ENCODE data around the gene STMN3. TPM values are rescaled to one million over a fixed set of nuclear protein-coding genes. Genes with fewer than 3 reads are reported as not detected.

The STMN3 gene
- total RNA-seq (1 to 10 TPM in 1 of 2 donors, under 1 TPM in 1; 0.67 to 2.9 TPM), polyA plus RNA-seq (1 to 10 TPM in 1 of 2 donors, under 1 TPM in 1; 0.42 to 1.2 TPM)

DNA sequence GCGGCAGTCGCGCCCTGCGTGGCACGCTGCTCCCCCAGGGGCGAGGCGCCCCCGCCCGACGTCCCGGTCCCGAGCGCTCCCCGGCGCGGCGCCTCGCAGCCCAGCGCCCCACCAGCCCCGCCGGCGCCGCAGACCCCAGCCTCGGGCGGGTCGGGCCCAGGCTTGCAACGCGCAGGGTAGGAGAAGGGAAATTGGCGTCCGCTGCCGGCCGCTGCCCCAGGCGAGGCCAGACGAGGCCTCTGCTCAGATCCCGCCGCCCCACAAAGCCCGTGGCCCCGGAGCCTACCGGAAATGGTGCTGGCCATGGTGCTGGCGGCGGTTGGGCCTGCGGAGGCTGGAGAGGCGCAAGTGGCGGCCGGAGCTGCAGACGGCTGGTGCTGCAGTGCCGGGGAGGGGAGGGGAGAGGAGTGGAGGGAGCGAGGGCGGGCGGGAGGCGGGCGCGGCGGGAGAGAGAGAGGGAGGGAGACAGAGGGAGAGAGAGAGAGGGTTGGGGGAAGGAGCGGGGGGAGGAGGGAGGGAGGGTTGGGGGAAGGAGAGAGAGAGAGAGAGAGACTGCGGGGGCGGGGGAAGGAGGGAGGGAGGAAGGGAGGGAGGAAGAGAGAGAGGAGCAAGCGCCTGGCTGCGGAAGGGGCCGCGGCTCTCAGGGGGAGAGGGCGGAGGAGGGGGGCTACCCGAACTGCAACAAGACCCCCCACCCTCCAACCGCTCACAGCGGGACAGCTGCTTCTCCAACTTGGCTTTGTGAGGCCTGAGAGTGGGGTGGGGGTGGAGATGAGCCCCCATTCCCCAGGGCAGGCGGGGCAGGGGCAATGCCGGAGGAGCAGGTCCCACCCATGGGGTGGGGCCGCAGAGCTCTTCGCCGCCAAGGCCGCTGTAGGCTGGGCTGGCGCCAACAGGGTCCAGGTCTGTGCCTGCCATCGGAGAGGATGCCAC is at the start of gene STMN3:
Gene STMN3 (minus strand): TSS at position 384 of the 933 bp plus-strand sequence. CDS start 79 bp downstream, at position 305.
- Histone ChIP-seq H3K9me3 (ENCODE audit: control insufficient read depth in 4 of 4, low read length in 3 of 4) (no peaks in the 10 kb centered on the region), H3K36me3 (ENCODE audit: control insufficient read depth in 4 of 4, insufficient read depth in 3 of 4, low read depth in 1 of 4, low read length in 3 of 4) (no peaks in the 10 kb centered on the region), H3K27me3 (ENCODE audit: control insufficient read depth in 4 of 4, insufficient read depth in 4 of 4, low read length in 3 of 4) (peaks cover 0 to 4% (median 0%) of the 10 kb centered on the region in 4 donors), H3K27ac (ENCODE audit: low read depth in 1 of 2, low read length in 2 of 2) (no peak within 1 kb of the TSS), H3K4me1 (ENCODE audit: control insufficient read depth in 4 of 4, insufficient read depth in 4 of 4, low read length in 3 of 4) (peaks cover 5 to 24% (median 12%) of the 10 kb centered on the region in 4 donors), H3K4me3 (ENCODE audit: low read depth in 1 of 3, low read length in 3 of 3) (peak within 1 kb of the TSS in 1 of 3 donors; percentile 50), H3K9ac (ENCODE audit: low read depth in 1 of 2, low read length in 2 of 2) (no peak within 1 kb of the TSS)
- 5% methylated on average over 73 of the region's 73 CpGs for WGBS
- peak; percentile 77 for DNase-seq (ENCODE audit: low spot score)
- TF ChIP-seq FOXA1 (IDR thresholded peaks at IDR 0.05) (no peak), HNF4G (IDR thresholded peaks at IDR 0.05) (no peak), GABPA (IDR thresholded peaks at IDR 0.05 in 1 of 2, conservative IDR thresholded peaks at IDR 0.05 in 1 of 2) (peak in 1 of 2 donors; percentile 54)
- TF ChIP-seq, protein P1, sequence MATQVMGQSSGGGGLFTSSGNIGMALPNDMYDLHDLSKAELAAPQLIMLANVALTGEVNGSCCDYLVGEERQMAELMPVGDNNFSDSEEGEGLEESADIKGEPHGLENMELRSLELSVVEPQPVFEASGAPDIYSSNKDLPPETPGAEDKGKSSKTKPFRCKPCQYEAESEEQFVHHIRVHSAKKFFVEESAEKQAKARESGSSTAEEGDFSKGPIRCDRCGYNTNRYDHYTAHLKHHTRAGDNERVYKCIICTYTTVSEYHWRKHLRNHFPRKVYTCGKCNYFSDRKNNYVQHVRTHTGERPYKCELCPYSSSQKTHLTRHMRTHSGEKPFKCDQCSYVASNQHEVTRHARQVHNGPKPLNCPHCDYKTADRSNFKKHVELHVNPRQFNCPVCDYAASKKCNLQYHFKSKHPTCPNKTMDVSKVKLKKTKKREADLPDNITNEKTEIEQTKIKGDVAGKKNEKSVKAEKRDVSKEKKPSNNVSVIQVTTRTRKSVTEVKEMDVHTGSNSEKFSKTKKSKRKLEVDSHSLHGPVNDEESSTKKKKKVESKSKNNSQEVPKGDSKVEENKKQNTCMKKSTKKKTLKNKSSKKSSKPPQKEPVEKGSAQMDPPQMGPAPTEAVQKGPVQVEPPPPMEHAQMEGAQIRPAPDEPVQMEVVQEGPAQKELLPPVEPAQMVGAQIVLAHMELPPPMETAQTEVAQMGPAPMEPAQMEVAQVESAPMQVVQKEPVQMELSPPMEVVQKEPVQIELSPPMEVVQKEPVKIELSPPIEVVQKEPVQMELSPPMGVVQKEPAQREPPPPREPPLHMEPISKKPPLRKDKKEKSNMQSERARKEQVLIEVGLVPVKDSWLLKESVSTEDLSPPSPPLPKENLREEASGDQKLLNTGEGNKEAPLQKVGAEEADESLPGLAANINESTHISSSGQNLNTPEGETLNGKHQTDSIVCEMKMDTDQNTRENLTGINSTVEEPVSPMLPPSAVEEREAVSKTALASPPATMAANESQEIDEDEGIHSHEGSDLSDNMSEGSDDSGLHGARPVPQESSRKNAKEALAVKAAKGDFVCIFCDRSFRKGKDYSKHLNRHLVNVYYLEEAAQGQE (IDR thresholded peaks at IDR 0.05), result peak; percentile 98

DNA sequence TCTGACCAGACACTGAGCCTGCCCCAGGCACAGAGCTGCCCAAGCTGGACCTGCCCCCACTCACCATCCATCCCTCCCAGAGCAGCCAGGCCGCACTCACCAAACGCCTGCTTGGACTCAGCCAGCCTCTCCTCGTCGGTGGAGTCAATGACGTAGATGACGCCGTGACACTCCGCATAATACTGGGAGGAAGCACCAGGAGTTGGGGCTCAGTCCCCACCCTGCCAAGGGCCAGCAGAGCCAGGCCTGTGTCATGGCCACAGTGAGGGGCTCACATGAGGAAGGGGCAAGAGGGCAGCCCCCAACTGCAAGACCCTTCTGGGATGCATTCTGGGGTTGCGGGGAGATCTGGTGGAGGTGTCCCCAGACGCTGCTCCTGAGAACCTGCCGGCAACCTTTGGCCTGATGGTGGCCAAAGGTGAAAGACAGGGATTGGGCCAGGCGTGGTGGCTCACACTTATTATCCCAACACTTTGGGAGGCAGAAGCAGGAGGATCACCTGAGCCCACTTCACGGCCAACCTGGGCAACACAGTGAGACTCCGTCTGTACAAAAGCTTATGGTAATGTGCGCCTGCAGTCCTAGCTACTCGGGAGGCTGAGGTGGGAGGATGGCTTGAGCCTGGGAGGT is 48.9 kb upstream of the STMN3 start:
- Histone ChIP-seq H3K4me3 (ENCODE audit: low read depth in 1 of 3, low read length in 3 of 3) (no peak overlapping the region), H3K9me3 (ENCODE audit: control insufficient read depth in 4 of 4, low read length in 3 of 4) (no peaks in the 10 kb centered on the region), H3K27ac (ENCODE audit: low read depth in 1 of 2, low read length in 2 of 2) (no peak overlapping the region), H3K27me3 (ENCODE audit: control insufficient read depth in 4 of 4, insufficient read depth in 4 of 4, low read length in 3 of 4) (no peaks in the 10 kb centered on the region), H3K4me1 (ENCODE audit: control insufficient read depth in 4 of 4, insufficient read depth in 4 of 4, low read length in 3 of 4) (peaks cover 1 to 20% (median 15%) of the 10 kb centered on the region in 4 donors), H3K9ac (ENCODE audit: low read depth in 1 of 2, low read length in 2 of 2) (no peak overlapping the region), H3K36me3 (ENCODE audit: control insufficient read depth in 4 of 4, insufficient read depth in 3 of 4, low read depth in 1 of 4, low read length in 3 of 4) (peaks cover 0 to 25% (median 9%) of the 10 kb centered on the region in 4 donors)
- WGBS, result 93% methylated on average over 16 of the region's 16 CpGs
- TF ChIP-seq HNF4A (conservative IDR thresholded peaks at IDR 0.05), result no peak
- no peak for TF ChIP-seq FOXA1 (IDR thresholded peaks at IDR 0.05)
- TF ChIP-seq, protein P2, sequence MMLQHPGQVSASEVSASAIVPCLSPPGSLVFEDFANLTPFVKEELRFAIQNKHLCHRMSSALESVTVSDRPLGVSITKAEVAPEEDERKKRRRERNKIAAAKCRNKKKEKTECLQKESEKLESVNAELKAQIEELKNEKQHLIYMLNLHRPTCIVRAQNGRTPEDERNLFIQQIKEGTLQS (IDR thresholded peaks at IDR 0.05), result no peak
- TF ChIP-seq, protein P1 (IDR thresholded peaks at IDR 0.05), result no peak
- no peak for TF ChIP-seq FOXA2 (IDR thresholded peaks at IDR 0.05)
- no peak for TF ChIP-seq TAF1 (conservative IDR thresholded peaks at IDR 0.05)
- TF ChIP-seq, protein P3, sequence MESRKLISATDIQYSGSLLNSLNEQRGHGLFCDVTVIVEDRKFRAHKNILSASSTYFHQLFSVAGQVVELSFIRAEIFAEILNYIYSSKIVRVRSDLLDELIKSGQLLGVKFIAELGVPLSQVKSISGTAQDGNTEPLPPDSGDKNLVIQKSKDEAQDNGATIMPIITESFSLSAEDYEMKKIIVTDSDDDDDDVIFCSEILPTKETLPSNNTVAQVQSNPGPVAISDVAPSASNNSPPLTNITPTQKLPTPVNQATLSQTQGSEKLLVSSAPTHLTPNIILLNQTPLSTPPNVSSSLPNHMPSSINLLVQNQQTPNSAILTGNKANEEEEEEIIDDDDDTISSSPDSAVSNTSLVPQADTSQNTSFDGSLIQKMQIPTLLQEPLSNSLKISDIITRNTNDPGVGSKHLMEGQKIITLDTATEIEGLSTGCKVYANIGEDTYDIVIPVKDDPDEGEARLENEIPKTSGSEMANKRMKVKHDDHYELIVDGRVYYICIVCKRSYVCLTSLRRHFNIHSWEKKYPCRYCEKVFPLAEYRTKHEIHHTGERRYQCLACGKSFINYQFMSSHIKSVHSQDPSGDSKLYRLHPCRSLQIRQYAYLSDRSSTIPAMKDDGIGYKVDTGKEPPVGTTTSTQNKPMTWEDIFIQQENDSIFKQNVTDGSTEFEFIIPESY (IDR thresholded peaks at IDR 0.05), result no peak
- no peak for TF ChIP-seq RXRA (IDR thresholded peaks at IDR 0.05)
- TF ChIP-seq EGR1 (IDR thresholded peaks at IDR 0.05; ENCODE audit: low read depth in 2 of 2), result no peak
- no peak for TF ChIP-seq HNF4G (IDR thresholded peaks at IDR 0.05)
- TF ChIP-seq, protein P4, sequence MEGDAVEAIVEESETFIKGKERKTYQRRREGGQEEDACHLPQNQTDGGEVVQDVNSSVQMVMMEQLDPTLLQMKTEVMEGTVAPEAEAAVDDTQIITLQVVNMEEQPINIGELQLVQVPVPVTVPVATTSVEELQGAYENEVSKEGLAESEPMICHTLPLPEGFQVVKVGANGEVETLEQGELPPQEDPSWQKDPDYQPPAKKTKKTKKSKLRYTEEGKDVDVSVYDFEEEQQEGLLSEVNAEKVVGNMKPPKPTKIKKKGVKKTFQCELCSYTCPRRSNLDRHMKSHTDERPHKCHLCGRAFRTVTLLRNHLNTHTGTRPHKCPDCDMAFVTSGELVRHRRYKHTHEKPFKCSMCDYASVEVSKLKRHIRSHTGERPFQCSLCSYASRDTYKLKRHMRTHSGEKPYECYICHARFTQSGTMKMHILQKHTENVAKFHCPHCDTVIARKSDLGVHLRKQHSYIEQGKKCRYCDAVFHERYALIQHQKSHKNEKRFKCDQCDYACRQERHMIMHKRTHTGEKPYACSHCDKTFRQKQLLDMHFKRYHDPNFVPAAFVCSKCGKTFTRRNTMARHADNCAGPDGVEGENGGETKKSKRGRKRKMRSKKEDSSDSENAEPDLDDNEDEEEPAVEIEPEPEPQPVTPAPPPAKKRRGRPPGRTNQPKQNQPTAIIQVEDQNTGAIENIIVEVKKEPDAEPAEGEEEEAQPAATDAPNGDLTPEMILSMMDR (IDR thresholded peaks at IDR 0.05; ENCODE audit: low read depth, low read length, missing input control), result no peak
- no peak for TF ChIP-seq YY1 (IDR thresholded peaks at IDR 0.05)
- TF ChIP-seq RAD21 (IDR thresholded peaks at IDR 0.05), result no peak
- no peak for TF ChIP-seq NR2F2 (IDR thresholded peaks at IDR 0.05)
- no peak for TF ChIP-seq JUND (IDR thresholded peaks at IDR 0.05)
- TF ChIP-seq, protein P5, sequence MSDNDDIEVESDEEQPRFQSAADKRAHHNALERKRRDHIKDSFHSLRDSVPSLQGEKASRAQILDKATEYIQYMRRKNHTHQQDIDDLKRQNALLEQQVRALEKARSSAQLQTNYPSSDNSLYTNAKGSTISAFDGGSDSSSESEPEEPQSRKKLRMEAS (IDR thresholded peaks at IDR 0.05), result no peak
- TF ChIP-seq SP1 (IDR thresholded peaks at IDR 0.05), result no peak
- no peak for DNase-seq (ENCODE audit: low spot score)
